Pulmonary artery endothelial cell (primary cell): ENCODE results near the gene AKR1C1. TPM values are rescaled to one million over a fixed set of nuclear protein-coding genes. Genes with fewer than 3 reads are reported as not detected.
"Not testable (repeated sequence)": the region's sequence is repeated elsewhere in the genome, so short reads cannot be mapped to it uniquely, and the experiment has no call there.

Source experiments
- DNase-seq: peaks from one replicate; pipeline ENCODE4 v3.0.0-alpha.2; 2011; ENCODE audit warnings: low read depth, low spot score
- total RNA-seq: library from RNA; depleted of rRNA; stranded (reverse); fragments of >200 nt; gene quantifications from 2 replicates; pipeline ENCODE4 v1.2.3, GENCODE V29; 2014

Gene AKR1C1
- total RNA-seq, 1 donor from 2014 or later: 9.1 TPM

DNA sequence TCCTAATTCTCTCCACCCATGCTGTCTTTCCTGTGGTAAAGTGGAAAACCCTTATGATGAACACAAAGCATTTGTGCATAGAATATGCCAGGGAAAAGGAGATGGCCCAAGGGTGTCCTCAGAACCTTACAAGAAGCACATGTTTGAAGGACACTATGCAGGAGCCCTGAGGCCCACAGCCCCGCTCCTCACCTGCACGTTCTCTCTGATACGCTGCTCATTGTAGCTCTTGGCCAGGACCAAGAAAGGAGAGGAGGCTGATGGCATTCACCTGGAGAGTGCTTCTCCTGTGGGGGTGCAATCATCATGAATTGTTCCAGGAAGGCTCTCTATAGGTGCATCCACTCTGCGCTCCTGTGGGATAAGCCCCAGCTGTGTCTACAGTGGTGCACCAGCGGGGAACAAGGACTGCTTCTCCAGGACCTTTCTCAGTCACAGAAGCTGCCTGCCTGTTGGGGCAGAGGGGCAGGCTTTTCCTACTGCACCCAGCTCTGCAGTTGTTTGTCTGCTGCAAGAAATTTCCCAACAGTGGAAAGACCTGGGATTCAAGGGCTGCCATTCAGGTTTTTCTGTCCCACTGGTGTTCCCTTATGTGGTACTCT is 20.5 kb downstream of the AKR1C1 start:
- no peak for DNase-seq

DNA sequence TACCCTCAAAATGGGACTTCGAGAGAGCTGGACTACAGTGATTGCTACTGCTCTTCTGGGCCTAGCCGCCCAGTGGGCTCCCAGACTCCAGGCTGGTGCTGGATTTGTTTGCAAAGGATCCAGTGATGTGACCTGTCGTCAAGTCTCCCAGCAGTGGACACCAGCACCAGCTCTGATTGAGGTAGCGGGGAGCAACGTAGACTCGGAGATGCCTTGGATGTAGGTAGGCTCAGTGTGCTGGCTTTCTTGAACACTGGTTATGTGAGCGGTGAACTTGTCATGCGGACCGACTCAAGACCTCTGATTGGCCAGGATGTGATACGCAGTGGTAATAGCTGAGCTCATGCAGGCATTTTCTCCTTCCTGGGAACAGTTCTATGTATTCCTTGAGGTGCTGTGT is 21.0 kb downstream of the AKR1C1 start:
- no peak for DNase-seq

DNA sequence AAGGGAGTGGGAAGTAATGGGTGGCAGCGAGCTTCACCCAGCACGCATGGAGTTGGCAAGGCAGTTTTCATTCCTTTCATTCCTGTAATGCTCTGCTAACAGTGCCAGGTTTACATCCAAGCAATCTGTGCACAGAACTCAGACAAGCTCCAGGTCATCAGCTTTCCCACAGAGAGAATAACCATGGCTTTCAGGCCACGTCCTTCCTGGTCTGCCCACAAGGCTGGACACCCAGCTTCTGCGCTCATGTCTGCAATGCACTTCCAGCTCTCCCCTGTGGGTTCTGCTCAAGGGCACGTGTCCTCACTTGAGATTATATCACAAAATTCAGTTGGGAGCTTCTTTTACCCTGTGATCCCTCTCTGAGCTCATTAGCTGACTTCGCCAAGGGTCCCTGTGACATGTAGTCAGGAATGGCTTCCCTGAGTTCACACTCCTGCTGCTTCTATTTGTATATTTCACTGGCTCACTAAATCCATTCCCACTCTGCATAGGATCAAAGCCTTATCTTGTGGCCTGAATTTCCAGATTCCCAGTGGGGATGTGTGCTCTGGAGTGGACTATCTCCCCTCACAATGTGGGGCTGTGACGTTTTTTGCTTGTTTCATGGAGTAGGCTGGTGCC is 21.9 kb downstream of the AKR1C1 start:
- no peak for DNase-seq

DNA sequence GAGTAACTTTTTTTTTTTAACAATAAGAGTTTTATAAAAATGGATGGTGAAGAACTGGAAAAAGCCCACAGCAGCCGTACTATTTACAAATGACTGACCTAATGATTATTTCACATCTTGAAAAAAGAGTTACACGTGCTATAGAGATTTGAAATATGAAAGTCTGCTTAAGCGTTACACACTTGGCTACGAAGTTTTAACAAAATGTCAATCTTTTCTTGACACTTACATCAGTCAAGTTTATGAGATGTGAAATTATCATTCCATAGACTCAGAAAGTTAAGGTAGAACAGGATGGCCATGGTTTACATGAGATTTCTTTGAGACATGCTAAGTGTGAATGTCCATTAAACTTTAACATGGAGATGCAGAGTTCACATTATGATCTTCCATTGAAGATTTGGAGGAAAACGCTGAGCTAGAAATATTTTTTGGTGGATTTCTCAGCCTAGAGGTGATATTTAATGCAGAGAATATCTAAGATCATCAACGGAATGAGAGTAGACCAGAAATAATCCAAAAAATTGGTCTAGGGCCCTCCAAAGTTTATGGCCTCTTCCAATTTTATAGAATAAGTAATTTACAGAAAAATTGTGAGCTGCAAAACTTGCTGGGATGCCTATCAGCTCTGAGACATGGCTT is 24.9 kb downstream of the AKR1C1 start:
- not testable (repeated sequence) for DNase-seq

DNA sequence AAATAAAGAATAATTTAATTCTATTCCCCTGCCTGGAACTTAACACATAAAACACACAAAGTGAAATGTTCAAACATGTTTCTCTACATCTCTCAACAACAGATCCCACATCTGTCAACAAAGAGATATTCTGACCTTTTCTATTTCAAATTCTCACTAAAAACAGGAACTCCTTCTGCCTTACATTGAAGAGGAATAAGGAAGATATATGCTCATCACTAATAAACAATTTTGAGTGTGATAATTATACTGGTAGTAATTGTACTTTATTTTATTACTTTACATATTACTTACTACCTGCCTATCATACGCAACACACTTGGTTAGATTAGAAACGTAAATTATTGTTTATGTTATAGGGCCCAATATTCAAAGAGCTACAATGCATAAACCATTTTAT is 27.0 kb downstream of the AKR1C1 start:
- no peak for DNase-seq

DNA sequence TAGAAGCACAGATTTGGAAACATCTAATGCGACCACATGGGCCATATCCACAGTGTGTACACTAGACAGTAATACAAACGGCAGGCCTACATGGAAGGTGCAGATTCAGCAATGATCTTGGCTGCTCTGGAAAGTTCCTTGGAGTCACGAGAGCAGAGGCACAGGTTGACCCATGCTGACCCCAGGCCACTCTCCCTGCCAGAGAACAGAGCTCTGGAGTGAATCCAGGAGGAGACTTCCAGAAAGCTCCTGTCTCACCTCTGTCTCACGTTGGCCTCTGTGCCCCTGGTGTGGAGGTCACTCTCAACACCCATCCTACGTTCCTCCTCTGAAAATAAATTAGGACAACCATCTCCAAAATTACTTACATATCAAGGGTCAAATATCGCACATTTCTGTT is 28.2 kb downstream of the AKR1C1 start:
- not testable (repeated sequence) for DNase-seq

DNA sequence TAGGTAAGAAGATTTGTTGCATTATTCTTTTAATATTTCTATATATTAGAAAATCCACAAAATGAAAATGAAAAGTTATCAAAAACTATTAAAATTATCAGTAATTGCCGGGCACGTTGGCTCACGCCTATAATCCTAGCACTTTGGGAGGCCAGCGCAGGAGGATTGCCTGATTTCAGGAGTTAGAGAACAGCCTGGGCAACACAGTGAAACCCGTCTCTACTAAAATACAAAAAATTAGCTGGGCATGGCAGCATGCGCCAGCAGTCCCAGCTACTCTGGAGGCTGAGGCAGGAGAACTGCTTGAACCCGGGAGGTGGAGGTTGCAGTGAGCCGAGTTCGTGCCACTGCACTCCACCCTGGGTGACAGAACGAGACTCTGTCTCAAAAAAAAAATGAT is 29.3 kb downstream of the AKR1C1 start:
- not testable (repeated sequence) for DNase-seq

DNA sequence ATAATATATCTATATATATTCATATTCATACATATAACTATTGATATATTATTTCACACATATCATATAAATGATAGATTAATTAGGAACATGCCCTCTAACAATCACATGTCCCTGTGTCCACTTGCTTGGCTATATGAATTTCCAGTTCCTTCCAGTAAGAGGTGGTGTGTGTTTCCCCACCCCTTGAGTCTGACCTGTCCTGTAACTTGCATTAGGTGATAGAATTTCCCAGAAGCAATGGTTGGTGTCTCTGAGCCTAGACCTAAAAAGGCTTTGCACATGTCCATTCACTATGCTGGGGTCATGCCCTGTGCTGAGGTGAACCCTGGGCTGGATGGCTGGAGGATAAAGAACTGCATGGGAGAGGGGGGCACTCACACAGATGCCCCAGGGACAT is 31.0 kb downstream of the AKR1C1 start:
- DNase-seq: not testable (repeated sequence)

DNA sequence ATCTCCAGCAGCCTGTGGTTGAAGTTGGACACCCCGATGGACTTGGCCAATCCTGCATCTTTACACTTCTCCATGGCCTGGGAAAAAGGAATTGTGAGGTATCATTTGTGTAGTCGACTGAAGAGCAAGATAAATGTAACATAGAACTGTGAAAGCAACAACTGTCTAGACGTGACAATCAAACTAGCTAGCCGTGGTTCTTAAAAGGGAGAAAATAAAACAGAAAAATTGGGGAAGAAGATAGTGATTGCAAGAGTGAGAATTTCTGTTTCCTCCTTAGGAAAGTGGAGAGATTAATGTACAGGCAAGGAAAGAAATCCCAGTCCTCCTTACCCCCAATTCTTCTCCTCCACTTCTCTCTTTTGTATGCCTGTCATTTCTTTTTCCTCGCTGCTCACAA is 35.5 kb downstream of the AKR1C1 start:
- DNase-seq: no peak

DNA sequence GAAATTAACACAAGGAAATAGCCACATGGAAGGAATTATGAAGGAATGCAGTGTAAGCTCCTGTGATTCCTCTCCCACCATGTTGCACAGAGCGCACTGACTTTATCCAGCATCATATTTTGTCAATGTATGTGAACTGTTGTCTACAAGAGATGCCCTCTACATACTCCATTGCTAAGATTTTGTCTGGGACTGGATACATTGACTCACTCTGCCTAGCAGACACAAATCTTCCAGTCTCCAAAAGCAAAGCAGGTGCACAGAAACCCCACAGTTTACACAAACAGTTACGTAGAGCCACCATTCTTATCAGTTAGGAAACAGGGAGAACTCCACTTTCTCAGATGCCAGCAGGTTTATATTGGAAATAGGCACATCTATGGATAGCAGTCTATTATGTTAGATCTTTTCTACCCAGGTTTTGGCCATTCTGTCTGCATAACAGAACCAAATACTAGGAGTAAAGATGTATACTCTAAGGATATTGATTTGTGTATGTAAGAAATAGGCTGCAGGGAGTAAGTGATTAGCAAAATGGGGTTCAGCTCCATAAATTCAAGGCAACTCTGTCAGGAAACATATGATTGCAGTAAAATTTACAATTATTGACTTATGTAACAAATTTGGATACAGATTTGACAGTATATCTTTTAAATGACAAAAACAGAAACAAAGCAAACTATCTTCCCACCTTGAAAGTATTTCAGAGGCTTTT is 39.0 kb downstream of the AKR1C1 start:
- no peak for DNase-seq

DNA sequence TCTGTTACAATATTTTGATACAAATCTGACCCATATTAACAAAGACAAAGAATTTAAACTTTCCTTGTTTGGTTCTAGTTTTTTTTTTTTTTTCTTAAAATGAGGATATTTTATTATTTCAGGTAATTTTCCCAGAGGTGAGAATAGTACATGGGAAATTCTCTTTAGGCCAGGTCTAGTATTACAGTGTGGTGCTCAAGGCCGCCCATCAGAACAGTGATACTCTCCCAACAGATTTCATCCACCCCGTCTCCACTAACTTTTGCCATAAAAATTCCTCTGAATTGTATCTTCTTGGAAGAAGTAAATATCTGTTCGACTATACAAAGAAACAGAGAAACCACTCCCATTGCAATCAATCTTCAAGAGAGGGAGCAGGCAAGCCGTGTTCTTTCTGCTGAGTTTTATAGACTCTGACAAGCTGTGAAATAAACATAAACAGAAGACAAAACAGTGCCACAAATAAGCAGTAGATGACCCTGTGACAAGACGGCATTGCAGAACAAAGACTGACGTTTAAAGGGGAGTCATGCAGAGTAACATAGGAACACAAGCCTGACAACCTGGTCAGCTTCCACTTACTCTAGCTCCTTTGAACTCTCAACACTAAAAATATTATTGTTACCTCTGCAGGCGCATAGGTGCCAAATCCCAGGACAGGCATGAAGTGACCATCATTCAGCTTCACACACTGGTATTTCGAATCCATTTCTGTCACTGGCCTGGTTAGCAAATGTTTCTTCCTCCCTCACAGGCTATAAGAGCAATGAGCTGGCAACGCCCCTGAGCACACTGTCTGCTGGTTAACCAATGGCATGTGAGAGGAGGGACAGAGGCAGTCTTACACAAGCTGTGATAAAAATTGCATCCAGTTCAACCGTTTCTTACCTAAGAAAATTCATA is 40.2 kb downstream of the AKR1C1 start, which contains the start of gene AKR1C2:
Gene AKR1C2 (minus strand): TSS at position 731 of the 903 bp plus-strand sequence. CDS start 22 bp downstream, at position 709.
- DNase-seq: not testable (repeated sequence)

DNA sequence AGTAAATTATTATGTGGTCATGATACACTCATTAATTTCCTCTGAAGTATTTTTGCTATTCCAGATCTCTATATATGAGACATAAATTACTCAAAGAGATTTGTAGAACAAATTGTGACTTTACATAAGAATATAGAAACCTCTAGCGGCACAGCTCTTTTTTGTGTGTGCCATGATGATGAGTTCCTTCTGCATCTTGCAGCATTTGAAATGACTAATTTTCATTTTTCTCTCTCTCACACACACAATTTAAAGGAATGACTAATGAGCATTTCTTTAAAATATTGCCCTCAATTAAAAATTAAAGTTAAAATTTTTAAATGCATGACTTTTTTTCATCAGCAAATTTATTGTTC is 40.8 kb downstream of the AKR1C1 start:
- not testable (repeated sequence) for DNase-seq

DNA sequence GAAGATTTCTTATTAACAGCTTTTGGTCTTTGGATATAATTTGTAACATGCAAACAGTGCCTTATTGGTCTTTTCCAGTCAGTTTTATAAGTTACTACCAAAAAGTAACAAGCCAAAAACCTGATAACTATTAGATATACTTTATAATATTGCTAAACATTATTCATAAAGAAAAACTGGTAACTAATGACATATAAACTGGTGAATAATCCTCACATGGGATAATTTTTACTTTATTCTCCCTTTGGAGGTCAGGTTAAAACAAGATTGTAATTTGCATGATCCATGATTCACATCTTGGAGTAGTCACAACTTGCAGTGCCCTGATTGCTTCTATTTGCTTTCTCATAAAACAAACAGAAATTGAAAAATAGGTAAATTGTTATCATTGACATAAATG is 41.3 kb downstream of the AKR1C1 start:
- DNase-seq: not testable (repeated sequence)

DNA sequence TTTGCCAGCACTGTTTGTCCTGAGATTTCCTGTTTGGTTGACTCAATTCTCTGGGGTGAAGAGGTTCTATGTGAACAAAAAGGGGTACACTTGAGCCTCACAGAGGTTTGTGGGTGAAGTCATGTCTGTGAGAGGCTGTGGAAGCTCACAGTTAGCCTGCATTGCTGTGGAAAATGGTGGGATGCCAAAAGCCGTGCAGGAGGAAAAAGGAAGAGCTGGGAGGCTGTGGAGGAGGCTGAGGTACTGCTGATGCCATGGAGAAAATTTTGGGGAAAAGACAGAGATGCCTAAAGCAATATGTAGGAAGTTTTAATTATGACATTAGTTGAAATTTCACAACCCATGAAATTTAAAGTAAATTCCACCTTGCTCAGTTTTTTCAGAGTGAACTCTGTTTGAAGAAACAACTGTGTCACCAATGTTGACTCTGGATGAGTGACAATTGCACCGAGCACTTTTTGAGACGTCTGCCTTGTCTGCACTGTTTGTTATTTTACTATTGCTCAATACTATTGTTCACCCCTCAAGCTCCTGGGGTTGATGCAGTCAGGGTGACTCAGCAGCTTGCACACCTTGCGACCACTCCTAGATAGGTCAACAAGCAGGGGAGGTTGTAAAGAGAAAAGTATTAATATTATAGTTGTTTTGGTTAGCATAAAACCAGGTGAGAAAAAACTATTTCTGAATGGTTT is 45.8 kb downstream of the AKR1C1 start:
- DNase-seq: not testable (repeated sequence)

DNA sequence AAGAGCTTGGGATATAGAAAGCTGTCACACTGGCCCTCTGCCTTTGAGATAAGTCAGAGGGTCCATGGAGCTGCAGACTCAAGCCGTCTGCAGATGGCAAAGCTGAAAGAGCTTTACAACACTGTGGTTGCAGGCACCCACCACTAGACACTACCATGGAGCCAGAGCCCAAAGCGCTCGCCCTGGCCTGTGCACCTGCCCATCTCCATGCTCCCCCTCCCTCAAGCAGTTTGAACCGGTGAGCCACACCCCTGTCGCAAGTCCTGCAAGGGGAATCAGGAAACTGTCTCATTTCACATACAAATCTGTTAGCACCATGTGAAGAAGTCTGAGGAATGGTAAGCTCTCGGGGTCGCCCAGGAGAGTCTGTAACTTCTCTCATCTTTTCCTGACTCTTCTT is 46.8 kb downstream of the AKR1C1 start:
- DNase-seq: not testable (repeated sequence)

DNA sequence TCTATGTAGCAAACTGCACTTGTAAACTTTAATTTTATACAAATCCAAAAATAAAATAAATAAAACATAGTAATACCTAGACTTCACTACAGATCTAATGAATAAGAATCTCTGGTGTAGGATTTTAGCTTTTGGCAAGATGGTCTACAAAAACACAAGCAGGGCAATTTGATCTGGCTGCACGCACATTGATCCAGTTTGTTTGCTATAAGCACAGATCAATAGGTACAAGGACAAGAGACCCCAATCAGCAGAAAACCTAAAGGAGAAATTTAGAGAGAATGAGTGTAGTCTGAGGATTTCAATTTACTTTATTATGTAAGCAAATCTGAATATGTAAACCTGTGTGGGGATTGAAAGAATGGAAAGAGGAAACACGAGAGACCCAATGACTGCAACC is 48.2 kb downstream of the AKR1C1 start:
- not testable (repeated sequence) for DNase-seq

DNA sequence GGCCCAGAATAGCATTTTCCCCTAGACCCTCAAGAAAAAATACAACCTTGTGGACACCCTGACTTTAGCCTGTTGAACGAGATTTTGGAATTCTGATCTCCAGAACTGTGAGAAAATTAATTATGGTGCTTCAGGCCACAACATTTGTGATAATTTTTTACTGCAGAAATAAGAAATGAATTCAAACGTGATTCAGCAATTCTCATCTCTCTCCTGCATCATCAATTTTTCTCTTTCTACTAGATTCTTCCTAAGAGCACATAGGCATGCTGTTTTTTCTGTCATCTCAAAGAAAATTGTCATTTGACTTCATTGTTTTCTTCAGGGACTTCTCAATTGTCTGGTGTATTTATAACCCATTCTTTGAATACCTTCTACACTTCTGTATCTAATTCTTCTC is 49.4 kb downstream of the AKR1C1 start:
- DNase-seq: no peak

DNA sequence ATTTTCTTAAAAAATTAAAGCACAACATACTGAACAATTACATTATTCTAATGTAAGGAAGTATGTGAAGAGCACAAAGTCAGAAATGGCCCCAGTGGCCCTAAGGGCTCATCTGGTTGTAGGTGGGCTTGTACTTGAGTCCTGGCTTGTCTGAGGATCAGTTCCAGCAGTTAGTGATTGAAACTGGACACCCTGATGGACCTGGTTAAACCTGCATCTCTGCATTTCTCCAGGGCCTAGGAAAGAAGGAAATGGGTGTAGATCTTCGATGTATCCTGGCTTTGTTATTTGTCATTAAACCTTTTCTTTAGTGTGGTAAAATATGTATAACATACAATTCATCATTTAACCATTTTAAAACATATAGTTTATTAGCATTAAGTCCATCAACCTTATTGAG is 50.2 kb downstream of the AKR1C1 start:
- DNase-seq: no peak

DNA sequence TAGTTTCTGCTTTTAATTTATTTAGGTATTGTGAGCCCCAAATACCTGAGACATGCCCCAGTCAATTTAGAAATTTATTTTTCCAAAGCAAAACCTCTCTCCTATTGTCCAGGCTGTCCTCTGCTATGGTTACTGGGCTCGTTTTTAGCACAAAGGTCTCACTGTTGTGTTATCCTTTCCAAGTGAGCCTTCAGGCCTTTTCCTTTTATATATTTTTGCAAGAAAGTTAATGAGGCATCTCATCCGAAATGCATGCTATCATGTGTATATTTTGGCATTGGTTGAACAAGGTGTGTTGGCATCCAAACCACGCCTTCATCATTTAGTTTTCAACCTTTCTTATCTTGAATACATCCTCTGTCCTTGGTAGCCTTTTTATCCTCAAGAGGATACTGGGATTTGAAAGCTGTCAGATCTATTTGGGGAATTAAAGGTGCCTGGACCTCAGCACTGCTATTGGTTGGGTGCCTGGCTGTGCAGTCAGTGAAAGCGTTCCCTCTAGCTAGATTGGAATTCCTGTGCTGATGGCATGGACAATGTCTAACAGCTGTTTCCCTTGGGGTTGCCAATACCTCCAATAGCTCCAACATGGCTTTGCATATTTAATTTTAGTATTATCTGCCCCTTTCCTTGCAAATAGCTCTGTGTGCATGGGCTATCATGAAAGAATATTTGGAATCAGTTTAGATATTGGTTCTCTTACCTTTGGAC is 51.1 kb downstream of the AKR1C1 start:
- not testable (repeated sequence) for DNase-seq

DNA sequence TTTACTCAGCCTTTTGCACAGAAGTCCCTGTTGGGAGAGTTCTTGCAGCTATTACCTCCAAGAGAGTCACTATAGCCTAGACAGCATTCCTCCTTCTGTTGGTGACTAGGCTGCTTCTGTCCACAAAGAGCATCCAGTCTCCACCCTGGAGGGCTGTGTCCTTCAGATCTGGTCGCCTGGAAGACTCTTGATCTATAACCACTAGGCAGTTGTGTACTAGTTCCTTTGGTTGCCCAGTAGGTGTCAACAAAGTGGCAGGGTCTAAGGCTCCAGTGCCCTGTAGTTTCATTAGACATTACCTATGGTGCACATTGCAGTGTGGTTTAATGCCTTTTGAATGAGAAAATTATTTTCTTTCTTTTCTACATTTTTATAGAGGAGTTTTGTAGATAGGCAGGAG is 51.7 kb downstream of the AKR1C1 start:
- no peak for DNase-seq
